H1 (cell line): ENCODE data around the gene PSMC1.

Experiments used
- ATF2 ChIP-seq: IDR thresholded peaks from 2 replicates; pipeline ENCODE4 v1.6.1; 2012; ENCODE audit warnings: low read length, inconsistent platforms
- ATF3 ChIP-seq: IDR thresholded peaks from 2 replicates; pipeline ENCODE4 v1.6.1; 2011; ENCODE audit warnings: low read depth, mild to moderate bottlenecking, low read length; ENCODE audit not compliant: insufficient read depth
- CEBPB ChIP-seq: IDR thresholded peaks from 2 replicates; pipeline ENCODE4 v1.6.1; 2012; ENCODE audit warnings: low read depth, low read length
- CHD1 ChIP-seq: IDR thresholded peaks from 2 replicates; pipeline ENCODE4 v1.6.1; 2012; ENCODE audit warnings: low read depth, low read length, improper control_type of control experiment
- CTCF ChIP-seq, 3 experiments: IDR thresholded peaks; 1 replicate in 2 of 3; 2 replicates in 1 of 3; pipeline versions ENCODE4 v1.5.1 to v1.6.1; 2011; ENCODE audit warnings: low read length in 3 of 3, mild to moderate bottlenecking in 3 of 3, inconsistent platforms in 2 of 3, low read depth in 1 of 3, moderate library complexity in 1 of 3; ENCODE audit not compliant: insufficient read depth in 1 of 3; ENCODE audit errors: control extremely low read depth in 1 of 3
- EGR1 ChIP-seq: IDR thresholded peaks from 2 replicates; pipeline ENCODE4 v1.6.1; 2011; ENCODE audit warnings: low read depth, low read length, borderline replicate concordance
- EP300 ChIP-seq, 2 experiments: IDR thresholded peaks; 1 replicate in 1 of 2; 2 replicates in 1 of 2; pipeline ENCODE4 v1.6.1; 2011 to 2012; ENCODE audit warnings: low read depth in 2 of 2, low read length in 2 of 2, mild to moderate bottlenecking in 2 of 2, borderline replicate concordance in 1 of 2, inconsistent platforms in 1 of 2, moderate library complexity in 1 of 2
- EZH2 ChIP-seq: fragments of 200-600 bp; sonication (generic); IDR thresholded peaks from 2 replicates; pipeline ENCODE4 v1.7.1; 2012; ENCODE audit warnings: low read depth, mild to moderate bottlenecking, moderate library complexity, low read length, inconsistent platforms; ENCODE audit not compliant: severe bottlenecking
- PHF8 ChIP-seq: fragments of 200-600 bp; sonication (generic); conservative IDR thresholded peaks from 2 replicates; pipeline ENCODE4 v1.7.1; 2012; ENCODE audit warnings: low read depth, mild to moderate bottlenecking, inconsistent platforms, low read length, moderate library complexity
- POLR2A ChIP-seq, 2 experiments: IDR thresholded peaks; 1 replicate in 1 of 2; 2 replicates in 1 of 2; pipeline ENCODE4 v1.6.1; 2011; ENCODE audit warnings: low read depth in 2 of 2, low read length in 2 of 2, mild to moderate bottlenecking in 2 of 2; ENCODE audit errors: control extremely low read depth in 1 of 2
- RFX5 ChIP-seq: IDR thresholded peaks from 2 replicates; pipeline ENCODE4 v1.6.1; 2011; ENCODE audit warnings: low read depth, low read length, improper control_type of control experiment, borderline replicate concordance
- TBP ChIP-seq: IDR thresholded peaks from 2 replicates; pipeline ENCODE4 v1.6.1; 2011; ENCODE audit warnings: low read depth, low read length, improper control_type of control experiment
- TF ChIP-seq, protein P1 (sequence below): IDR thresholded peaks from 2 replicates; pipeline ENCODE4 v1.6.1; 2012; ENCODE audit warnings: inconsistent platforms

- TF ChIP-seq CTCF (IDR thresholded peaks at IDR 0.05; ENCODE audit: control extremely low read depth in 1 of 3, insufficient read depth in 1 of 3, low read depth in 1 of 3, low read length in 3 of 3) (no peak), EP300 (IDR thresholded peaks at IDR 0.05; ENCODE audit: borderline replicate concordance in 1 of 2, low read depth in 2 of 2, low read length in 2 of 2) (no peak), EZH2 (no peak), PHF8 (no peak), ATF3 (no peak), POLR2A (IDR thresholded peaks at IDR 0.05; ENCODE audit: control extremely low read depth in 1 of 2, low read depth in 2 of 2, low read length in 2 of 2) (no peak), ATF2 (no peak), CHD1 (no peak), TBP (no peak), RFX5 (no peak), EGR1 (no peak), CEBPB (no peak)
- TF ChIP-seq, protein P1, sequence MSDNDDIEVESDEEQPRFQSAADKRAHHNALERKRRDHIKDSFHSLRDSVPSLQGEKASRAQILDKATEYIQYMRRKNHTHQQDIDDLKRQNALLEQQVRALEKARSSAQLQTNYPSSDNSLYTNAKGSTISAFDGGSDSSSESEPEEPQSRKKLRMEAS: no peak
These were observed 7.8 kb upstream of the PSMC1 start for GRCh38 chr14:90248594-90248993.
